ENCODE measurements around the gene CXCL17.

GRCh38 chr19:42459926-42460325, 17.2 kb upstream of the CXCL17 start:
- TF ChIP-seq CTCF (IDR thresholded peaks at IDR 0.05 in 8 of 11, conservative IDR thresholded peaks at IDR 0.05 in 3 of 11), result no peak
- no peak for TF ChIP-seq POLR2A (IDR thresholded peaks at IDR 0.05)
- TF ChIP-seq POLR2AphosphoS5 (IDR thresholded peaks at IDR 0.05), result no peak
